Activated effector memory CD4-positive, alpha-beta T cell treated with anti-CD3 and anti-CD28 coated beads, Interleukin-2, amount 50 U/mL, for 16 hours (primary cell): ENCODE data around the gene SKAP1.

Experiments used
- DNase-seq: peaks from one replicate; pipeline ENCODE4 v3.0.0-alpha.2; 2020

SKAP1 gene

DNA sequence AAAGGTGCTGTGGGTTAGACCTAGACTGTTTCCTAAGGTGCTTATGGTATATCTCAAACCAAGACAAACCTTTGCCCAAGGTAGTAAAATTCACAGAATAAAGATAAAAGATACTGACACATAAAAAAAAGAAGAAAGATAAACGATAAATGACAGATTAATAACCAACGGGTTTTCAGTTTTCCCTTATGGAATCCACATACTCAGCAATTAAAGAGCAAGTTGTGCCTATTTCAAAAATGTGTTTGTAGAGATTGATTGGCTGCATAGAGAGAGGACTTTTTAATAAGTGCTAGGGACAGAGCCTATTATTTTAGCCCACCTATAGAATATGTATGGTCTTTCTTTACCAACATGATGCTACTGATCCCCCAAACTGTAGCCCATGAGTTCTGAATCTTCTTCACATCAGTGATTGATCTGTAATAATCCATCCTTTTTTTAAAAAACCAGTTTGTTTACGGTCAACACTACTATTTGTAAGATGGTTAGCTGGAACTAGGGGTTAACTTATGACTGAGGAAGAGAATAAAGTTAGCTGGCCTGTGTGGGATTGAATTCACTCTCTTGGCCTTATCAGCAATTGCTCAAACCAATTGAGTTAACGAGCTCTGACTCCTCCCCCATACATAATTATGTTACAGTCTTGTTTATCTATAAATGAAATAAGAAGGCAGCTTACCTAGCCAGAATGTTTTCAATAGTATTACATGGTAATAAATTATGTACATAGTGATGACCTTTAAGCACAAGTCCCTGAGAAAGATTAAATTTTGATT is 268.7 kb downstream of the SKAP1 start:
- DNase-seq, result no peak

DNA sequence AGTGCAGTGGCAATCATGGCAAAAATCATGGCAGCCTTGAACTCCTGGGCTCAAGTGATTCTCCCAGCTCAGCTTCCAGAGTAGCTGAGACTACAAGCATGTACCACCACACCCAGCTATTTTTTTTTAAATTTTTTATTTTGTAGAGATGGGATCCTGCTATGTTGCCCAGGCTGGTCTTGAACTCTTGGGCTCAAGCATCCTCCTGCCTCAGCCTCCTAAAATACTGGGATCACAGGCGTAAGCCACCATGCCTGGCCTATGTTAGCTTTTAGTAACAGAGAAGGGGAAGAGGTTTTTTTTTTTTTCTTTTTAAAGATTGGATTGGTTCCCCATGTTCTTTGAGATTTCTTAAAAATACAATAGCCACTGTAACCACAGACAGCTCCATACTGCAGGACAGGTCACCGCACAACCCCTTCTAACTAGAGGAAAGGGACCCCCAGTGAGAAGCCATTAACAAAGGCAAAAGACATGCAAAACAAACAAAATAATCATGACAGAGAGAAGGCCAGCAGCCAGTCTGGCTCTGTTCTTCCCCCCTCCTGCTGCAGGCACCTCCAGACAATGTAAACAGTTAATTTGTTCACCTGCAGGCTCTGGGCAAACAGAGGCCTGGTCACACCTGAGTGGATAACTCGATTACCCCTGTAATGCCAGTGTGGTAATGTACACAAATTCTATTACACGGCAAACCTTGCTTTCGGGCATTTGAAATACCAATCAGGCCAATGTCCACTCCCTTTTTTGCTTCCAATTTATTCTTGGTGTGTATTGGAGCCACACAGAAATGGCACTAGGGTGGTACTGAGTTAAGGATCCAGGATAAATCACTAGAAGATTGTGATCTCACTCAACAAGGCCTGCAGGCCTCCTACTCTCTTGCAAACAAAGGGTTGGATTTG is 269.6 kb downstream of the SKAP1 start:
- DNase-seq, result no peak

DNA sequence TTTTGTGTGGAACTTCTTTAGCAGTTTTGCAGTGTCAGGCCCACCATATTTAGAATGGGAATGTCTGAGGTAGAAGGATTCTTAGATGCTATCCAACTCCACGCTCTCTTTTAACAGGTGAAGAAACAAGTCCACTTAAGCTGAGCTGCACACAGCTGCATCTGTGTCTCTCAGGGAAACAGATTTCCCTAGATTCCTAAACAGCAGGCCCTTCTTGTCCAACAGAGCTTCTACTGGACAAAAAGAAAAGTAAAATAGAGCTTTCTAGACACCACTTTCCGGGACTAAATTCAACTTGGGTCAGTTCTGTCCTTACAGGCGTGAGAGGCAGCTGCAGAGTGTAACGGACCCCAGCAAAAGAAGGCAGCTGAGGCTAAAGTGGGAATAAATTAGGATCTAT is 270.8 kb downstream of the SKAP1 start:
- DNase-seq, result no peak

DNA sequence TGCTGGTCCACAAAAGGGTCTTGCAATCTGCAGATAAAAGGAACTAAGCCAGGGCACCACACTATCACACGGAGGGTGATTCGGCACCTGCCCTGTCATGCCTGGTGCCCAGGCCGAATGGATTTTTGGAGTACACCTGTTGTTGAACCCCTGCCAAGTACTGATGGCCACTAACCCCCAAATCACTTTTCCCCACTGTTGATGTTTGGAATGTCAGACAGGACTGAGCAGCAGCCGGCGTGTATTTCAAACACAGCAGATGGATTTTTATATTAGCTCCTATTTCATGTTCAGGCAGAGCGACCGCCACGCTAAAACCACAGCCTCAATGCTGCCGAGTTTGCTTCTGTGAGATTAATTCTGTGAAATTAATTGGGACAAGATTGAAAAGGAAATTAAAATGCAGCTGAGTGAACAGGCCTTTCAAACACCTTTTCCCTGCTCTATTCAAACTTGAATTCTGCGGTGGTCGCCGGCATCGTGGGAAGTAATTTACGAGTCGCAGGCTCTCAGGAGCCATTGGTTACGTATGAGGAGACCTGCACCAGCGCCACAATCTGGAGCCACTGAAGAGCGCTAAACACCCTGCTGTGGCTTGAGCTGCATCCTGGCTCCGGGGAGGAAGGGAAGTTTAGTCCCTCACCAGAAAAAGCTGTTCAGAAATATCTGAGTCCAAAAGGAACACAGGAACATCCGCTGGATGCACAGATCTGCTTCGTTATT is 274.0 kb downstream of the SKAP1 start:
- no peak for DNase-seq

DNA sequence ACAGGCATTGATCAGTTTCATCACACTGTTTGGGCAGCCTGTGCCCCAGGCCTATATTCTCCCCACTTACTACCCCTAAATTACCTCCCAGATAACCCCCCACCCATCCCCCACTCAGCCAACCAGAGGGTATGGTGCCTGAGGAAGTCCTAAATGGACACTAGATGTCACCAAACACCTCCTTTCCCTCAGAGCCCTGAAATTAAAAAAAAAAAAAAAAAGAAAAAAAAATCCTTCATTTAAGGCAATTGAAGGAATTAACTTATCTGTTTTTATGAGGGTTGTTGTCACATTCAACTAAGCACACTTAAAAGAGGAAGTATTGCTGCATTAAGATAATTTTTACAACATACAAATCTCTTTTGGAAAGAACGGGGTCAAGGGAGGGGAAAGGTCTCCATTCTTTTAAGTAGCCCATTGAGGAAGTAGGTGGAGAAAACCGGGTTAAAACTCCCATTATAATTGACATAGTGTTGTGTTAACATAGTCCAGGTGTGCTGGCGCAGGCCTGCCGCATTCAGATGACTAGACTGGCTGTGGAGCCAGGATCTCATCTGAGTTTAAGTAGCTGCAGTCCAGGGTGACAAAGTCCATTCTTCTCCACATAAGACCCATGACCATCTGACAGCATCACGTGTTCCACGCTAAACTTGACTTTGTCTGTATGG is 276.2 kb downstream of the SKAP1 start:
- DNase-seq, result no peak

DNA sequence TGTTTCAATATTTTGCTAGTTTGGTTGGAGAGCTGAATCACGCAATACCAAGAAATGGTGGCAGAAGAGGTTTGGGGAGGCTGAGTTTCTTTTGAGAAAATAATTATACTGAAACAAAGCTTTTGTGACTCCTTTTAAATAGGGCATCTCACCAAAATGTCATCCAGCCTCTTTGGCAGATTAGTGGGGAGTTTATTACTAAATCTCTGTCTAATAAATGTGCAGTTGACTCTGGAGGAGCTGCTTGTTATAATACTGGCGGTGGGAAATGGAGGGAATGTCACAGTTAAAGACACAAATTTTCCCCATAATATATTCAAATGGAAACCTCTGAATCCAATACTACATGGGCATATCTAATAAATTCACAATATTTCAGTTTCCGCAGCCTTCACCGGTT is 277.7 kb downstream of the SKAP1 start:
- DNase-seq, result no peak

DNA sequence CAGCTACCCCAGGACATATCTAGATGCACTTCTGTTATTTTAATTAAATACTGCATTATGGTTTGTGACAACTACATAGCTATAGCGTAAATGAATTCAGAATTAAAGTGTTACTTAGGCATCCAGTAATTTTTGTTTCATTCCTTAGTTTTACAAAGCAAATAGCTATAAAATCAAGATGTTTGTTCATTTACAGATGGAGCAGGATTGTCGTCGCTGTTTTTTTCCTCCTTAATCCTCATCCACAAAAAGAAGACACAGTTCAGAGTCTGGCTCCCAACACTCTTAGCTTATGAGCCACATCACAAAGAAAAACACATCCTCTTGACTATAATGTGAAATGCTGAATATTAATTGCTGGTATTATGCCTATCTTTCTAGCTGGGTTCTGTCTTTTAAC is 278.8 kb downstream of the SKAP1 start:
- DNase-seq, result no peak

DNA sequence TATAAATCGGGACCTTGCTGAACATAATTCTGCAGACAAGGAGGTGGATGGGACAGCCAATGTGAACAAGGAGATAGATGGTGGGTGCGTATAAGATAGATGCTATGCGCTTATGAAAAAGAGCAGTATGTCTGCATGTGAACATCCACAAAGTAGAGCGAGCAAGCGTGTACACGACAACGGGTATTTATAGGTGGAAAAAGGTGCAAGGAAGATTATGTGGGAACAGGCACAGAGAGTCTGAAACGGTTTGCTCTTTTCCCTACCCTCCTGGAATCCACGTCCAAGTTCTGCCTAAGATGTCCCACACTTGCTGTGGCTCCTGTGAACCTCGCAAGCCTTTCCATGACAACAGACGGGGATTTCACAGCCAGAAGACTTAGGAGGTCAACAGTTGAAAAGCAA is 279.4 kb downstream of the SKAP1 start:
- no peak for DNase-seq

DNA sequence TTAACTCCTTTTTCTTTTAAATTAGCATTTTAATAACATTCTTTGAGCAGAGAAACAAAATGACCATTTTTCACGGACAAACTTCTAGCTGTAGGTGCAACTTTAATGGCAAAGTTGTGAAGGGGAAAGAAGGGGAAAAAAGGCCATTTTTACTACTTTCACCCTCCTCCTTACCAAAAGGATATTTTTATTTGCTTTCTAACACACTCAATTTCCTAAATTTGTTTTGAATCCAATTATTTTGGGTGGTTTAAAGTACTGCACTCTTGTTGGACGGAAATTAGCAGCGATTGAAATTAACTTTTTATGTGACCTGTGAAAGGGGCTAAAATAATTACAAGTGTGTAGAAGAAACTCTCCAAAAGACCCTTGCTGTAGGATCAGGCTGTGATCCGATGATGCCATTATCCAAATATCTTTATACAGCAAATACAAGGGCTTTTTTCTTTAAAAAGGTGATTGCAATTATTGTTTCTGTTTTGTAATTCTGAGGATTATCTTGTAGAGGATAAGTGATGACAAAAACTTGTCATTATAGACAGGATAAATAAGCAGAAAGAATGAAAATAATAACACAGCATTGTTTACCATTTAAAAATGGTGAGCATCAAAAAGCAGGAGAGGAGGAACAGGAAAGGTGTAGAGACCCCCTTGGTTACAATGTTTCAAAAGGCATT is 280.1 kb downstream of the SKAP1 start:
- no peak for DNase-seq

DNA sequence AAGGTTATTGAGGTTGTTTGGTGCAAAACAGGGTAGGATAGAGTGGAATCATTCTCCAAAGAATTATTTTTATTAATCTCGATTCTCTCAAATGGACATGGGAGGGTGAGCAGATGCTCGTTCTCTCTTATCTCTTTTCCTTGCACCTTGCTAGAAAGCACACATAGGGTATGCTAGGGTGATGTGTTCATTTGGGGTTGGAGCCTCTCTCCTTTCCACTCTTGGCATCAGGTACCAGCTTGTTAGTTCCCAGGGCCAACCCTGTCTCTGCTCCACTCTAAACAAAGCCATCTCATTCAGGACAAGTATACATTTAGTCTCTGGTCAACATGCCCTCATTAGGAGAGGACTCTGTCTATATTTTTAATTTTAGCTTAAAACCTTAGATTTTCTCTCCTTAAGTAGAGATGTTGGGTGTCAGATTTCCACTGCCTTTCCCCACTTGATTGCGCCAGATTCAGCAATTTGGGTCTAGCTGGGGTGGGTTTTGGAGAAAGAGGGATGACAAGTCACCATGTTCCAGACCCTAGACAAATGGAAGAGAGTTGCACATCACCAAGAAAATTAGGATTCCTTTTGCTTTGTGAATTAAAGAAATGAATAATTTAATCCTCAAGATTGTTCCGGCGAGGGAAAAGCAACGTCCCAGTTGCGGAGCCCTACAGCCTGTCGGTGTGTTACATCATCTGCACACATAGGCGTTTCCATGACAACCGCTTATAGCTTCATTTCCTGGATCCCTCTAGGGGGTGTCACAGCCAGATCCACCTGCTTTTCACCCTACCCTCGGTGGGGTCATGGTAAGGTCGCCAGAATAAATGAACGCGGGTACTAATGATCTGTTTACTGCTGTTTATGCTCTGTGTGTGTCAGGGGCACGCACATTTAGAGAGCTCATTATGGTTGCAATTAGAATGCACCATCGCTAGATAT is 280.9 kb downstream of the SKAP1 start:
- no peak for DNase-seq

DNA sequence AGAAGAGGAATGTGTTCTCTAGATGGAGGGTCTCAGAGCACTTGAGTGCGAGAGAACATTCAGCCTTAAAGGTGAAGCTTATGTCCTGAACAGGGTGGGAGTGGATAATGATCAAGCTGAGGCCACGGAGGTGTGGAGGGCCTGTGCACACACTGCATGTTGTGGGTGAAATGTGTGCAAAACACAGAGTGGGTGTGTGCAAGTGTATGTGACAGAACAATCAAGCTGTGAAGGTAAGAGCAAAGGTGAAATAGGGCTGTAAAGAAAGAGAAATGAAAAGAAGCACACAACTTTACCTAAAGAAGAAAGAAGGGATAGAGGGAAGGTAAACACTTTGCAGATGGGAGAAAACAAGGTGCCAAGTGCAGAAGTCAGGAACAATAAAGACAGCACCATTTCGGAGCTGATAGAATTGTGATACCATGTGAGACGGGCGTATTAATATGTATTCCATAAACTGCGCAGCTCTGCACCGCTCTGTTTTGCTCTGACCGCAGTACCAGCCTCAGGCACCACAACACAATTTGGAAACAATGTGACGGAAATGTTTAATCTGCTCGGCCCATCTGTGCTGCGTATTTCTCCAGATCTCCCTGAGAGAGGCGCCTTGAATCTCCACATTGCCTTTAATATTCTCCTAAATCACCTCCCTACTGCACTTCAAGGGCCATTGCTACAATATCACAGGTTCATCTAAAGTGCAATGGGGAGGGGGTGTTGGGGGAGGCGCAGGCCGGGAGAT is 281.8 kb downstream of the SKAP1 start:
- no peak for DNase-seq

DNA sequence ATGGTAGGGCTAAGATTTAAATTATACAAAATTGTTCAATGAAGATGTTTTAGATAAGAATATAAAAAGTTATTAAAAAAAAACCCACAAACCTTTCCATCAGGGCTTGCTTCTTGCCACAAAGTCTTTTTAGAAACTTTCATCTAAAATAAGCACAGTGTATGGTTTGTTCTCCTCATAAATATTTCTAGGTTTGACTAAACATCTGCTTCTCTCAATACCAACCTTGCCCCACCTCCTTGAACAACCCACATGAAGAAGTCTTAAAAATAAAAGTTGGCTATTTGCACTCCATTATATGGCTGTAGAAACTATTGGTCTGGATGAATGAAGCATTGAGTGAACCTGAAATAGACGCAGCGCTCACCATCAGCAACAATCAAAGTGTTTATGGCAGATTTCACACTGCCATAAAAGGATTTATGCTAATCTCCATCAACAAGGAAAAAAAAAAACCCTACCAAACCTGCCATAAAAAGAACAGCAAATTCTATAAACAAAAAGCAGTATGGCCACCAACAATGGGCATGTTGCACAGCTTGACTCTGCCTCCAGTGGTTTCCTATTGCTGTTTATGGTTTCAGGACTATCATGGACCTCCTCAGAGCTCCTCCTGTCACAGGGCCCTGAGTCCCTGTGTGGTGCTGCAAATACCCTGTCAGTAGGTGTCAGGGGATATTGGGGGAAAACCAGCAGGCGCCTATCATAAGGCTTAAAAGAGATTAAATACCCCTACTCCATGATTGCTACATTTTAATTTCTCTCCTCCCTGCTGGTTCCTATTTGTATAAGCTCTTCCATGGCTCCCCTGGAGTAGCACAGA is 284.8 kb downstream of the SKAP1 start:
- no peak for DNase-seq

DNA sequence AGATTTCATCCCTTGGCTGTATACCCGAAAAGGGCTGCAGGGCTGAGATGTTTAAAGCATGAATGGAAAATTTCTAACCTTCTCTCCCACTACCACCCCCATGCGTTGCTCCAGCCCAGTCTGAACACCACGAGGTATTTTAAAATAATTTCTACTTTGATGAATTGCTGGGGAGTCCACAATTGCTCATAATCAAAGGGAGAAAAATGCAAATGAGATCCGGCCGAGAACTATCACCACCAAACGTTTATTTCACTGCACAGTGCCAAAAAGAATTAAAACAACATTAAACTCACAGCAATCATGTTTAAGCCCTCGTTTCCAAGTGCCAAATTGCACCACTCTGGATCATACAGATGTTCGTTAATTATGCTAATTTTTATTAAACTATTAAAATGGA is 285.8 kb downstream of the SKAP1 start:
- no peak for DNase-seq

DNA sequence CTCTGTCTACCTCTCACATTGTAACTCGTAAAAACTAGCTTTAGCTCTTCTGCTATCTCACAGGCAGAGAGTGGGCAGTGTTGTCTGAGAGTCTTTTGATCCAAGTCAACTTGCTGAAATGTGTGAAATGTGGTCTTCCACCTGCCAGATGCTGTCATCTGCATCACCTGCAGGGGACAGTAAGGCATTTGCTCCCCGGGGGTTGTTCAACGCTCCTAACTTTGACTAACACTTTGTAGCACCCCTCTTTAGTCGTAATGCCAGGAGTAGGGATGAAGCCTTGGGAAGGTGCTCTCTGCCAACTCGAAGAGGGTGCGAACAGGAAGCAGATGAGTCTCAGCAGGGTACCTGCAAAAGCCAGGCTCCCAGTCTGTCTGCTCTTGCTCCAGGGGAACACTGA is 286.4 kb downstream of the SKAP1 start:
- no peak for DNase-seq

DNA sequence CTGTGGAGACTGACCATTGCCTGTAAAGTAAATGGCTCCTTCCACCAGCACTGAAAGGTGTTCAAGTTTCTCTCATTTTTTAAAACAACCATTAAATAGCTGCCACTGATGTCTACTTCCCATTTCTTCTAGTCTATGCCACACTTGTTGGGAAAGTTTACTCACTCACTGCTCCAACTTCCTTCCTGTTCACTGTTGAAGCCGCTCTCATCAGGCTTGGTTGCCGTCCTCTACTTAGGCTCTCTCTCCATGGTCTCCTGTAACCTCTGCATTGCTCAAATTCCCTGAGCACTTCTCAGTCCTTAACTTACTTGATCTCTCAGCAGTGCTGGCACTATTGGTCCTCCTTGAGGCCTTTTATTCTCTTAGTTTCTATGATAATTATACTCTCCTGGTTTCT is 290.1 kb downstream of the SKAP1 start:
- DNase-seq, result no peak

DNA sequence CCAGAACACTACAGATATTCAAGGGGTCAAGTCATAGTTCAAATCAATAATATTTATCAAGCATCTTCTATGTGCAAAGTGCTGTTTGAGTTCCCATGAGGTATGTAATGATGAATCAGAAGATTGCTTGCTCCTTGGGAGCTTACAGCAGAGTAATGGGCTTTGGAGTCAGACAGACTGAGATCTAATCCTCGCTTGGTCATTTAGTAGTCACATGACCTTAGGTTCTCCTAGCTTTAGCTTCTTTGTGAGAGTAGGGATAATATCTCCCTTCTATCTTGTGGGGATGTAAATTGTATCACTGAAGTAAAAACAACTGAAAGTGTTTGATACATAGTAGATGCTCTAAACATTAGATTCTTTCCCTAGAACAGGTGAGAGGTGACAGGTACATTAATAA is 292.4 kb downstream of the SKAP1 start:
- DNase-seq, result no peak

DNA sequence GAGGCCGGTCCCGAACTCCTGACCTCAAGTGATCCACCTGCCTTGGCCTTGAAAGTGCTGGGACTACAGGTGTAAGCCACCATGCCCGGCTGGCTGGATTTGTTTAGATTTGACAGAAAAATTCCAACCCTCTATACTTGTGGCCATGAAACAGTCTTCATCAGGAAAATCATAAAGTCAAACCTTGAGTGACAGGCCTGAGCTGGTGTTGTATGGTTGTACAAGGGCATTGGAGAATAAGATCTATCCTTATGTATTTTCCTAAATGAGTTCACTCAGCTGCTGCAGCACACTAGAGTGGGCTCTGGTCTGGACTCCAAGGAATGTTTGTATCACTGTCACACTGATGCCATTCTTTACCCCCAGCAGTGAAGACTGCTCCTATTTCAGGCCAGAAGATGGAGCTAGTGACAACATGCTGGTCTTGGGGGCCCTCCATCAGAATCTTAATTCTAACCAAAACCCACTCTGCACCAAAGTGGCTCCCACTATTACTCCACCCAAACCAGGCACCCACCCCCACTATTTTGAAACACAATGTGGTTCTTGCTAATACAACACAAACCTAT is 295.0 kb downstream of the SKAP1 start:
- no peak for DNase-seq

DNA sequence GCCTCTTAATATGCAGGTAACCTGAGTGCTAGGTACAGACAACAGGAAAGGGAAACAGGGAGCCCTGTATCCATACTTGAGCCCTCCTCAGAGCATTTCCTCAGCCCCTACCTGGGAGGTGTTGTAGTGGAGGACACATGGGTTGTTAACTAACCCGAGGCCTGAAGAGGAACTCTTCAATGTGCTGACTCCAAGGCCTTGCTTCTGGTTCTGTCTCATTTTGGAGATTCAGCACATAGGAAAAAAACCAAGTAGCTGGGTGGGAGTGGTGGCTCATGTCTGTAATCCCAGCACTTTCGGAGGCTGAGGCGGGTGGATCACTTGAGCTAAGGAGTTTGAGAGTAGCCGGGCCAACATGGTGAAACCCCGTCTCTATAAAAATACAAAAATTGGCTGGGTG is 297.6 kb downstream of the SKAP1 start:
- no peak for DNase-seq

DNA sequence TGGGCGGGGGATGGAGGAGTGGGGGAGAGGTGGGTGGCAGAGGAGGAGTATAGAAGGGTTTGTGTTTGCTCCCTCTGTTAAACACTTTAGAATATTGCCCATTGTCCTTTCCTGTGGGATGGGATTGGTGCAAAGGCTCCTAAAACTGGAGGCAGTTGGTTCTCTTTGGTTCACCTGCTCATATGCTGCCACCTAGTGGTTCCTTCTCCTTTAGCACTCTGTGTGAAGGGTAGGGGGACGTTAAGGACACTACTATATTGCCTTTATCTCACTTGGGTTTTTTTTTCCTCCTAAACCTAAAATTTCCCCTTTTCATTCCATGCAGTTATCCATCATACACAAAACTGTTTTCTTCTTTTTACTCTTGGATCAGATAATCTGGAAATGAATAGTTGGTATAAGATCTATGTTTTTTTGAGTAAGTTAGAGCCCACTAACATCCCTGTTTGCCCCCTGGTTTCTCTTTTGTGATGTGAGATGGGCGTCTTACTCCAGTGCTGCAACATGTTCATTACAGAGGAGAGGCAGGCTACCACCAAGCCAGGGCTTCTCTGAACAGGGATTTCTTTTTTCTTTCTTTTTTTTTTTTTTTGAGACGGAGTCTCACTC is 298.7 kb downstream of the SKAP1 start:
- DNase-seq, result peak; percentile 73
